Stimulated activated CD8-positive, alpha-beta memory T cell treated with anti-CD3 and anti-CD28 coated beads, Interleukin-12 subunit alpha, Interleukin-12 subunit beta, amount 100 ng/mL, for 1 hour (primary cell): ENCODE results near the gene CYSTM1.
A peak's percentile ranks its signal among the peaks of the same experiment; 100 is the strongest.
"Not testable (repeated sequence)": the region's sequence is repeated elsewhere in the genome, so short reads cannot be mapped to it uniquely, and the experiment has no call there.

Source experiments
- DNase-seq: peaks from one replicate; pipeline ENCODE4 v3.0.0-alpha.2; 2020; ENCODE audit warnings: low read depth

CYSTM1 gene

GRCh38 chr5:140150201-140150600, 24.8 kb upstream of the CYSTM1 start:
- no peak for DNase-seq

- no peak for DNase-seq
Measured at GRCh38 chr5:140151144-140152021, 23.6 kb upstream of the CYSTM1 start.

- DNase-seq: no peak
Measured at GRCh38 chr5:140152022-140152999, 22.7 kb upstream of the CYSTM1 start.

GRCh38 chr5:140153255-140153654, 21.7 kb upstream of the CYSTM1 start:
- no peak for DNase-seq

- no peak for DNase-seq
Measured at GRCh38 chr5:140153905-140154304, 21.1 kb upstream of the CYSTM1 start.

- DNase-seq: not testable (repeated sequence)
Measured at GRCh38 chr5:140154710-140155381, 20.1 kb upstream of the CYSTM1 start.

GRCh38 chr5:140157032-140157781, 17.8 kb upstream of the CYSTM1 start:
- DNase-seq: peak; percentile 80

- no peak for DNase-seq
Measured at GRCh38 chr5:140159014-140159927, 15.7 kb upstream of the CYSTM1 start.

GRCh38 chr5:140162275-140162674, 12.7 kb upstream of the CYSTM1 start:
- no peak for DNase-seq

GRCh38 chr5:140162781-140163180, 12.2 kb upstream of the CYSTM1 start:
- DNase-seq: no peak

- no peak for DNase-seq
Measured at GRCh38 chr5:140165101-140165922, 9.7 kb upstream of the CYSTM1 start.

GRCh38 chr5:140165923-140166270, 9.1 kb upstream of the CYSTM1 start:
- no peak for DNase-seq

- no peak for DNase-seq
Measured at GRCh38 chr5:140166911-140167310, 8.1 kb upstream of the CYSTM1 start.

- DNase-seq: no peak
Measured at GRCh38 chr5:140168371-140168770, 6.6 kb upstream of the CYSTM1 start.

- DNase-seq: no peak
Measured at GRCh38 chr5:140169410-140169809, 5.6 kb upstream of the CYSTM1 start.

- no peak for DNase-seq
Measured at GRCh38 chr5:140172483-140172882, 2.5 kb upstream of the CYSTM1 start.

GRCh38 chr5:140174014-140174413, 974 bp upstream of the CYSTM1 start:
- DNase-seq: no peak

- peak; percentile 37 for DNase-seq
Measured at GRCh38 chr5:140175367-140176030, 511 bp downstream of the CYSTM1 start.

- DNase-seq: no peak
Measured at GRCh38 chr5:140176031-140176387, 1.0 kb downstream of the CYSTM1 start.
